Erythroblast (primary cell): ENCODE measurements around the gene SLC25A46.

Source experiments
- GATA1 ChIP-seq: IDR thresholded peaks from 2 replicates; pipeline ENCODE4 v1.6.1; 2011; ENCODE audit warnings: low read depth, mild to moderate bottlenecking, control low read depth, low read length, moderate library complexity
- POLR2A ChIP-seq: IDR thresholded peaks from 2 replicates; pipeline ENCODE4 v1.6.1; 2011; ENCODE audit warnings: mild to moderate bottlenecking, low read length

DNA sequence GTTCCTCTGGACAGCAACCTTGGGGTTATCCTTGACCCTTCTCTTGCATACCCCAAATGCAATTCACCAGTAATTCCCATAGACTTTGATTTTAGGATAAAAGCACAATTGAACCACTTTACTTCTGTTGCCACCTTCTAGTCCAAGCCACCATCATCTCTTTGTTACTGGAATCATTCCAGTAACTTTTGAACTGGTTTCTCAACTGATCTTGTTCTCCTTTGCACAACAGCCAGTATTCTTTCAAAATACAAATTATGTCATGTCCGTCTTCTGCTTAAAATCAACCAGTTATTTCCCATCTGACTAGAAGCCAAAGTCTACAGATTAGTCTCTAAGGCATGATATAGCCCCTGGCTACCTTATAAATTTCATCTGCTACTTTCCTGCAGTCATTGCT is 21.4 kb downstream of the SLC25A46 start:
- TF ChIP-seq POLR2A (no peak), GATA1 (no peak)
